CD4-positive, alpha-beta T cell treated with Interleukin-4 for 4 hours (primary cell): ENCODE measurements around the gene ERVH48-1.
"Not testable (repeated sequence)": the region's sequence is repeated elsewhere in the genome, so short reads cannot be mapped to it uniquely, and the experiment has no call there.

ENCODE experiments used
- DNase-seq: peaks from one replicate; pipeline ENCODE4 v3.0.0-alpha.2; 2020

Gene ERVH48-1

DNA sequence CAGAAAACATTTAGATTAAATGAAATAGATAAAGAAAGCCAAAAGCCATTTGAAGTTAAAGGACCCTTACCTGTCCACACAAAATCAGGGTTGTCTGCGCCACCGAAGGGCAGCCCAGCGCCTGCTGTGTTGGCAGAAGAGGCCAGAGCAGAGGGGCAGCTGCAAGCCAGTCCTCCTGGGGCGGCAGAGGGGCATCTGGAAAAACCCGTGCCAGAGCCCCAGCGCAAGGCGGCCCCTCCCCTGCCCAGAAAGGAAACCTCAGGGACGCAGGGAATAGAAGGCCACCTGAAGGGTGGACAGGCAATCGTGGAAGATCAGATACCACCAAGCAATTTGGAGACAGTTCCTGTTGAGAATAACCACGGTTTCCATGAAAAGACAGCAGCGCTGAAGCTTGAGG is 21.6 kb downstream of the ERVH48-1 start:
- DNase-seq, result no peak

GRCh38 chr21:42900446-42900845 is 25.0 kb downstream of the ERVH48-1 start:
- no peak for DNase-seq

- DNase-seq, result peak; percentile 99
These were observed 32.3 kb downstream of the ERVH48-1 start, which contains the start of gene NDUFV3 for GRCh38 chr21:42892931-42893755. NDUFV3 (plus strand) TSS chr21:42893309; CDS start chr21:42893334, 25 bp downstream.

DNA sequence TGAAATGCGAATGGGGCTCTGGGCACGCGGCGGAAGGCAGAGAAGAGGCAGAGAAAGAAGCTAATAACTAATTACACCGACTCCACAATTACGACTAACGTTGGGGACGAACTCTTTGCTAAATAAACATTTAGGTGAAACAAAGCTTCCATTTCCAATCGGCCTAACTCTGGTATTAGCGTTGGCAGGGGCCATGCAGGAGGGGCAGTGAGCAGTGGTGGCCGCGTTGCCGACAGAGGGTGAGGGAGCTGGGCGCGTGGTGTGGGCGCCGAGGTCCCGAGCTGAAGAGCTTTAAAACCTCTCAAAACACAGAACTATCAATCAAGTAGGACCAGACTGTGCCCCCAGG is 32.9 kb downstream of the ERVH48-1 start:
- DNase-seq, result no peak

- no peak for DNase-seq
These were observed 38.1 kb downstream of the ERVH48-1 start for GRCh38 chr21:42887326-42887725.

GRCh38 chr21:42883921-42884320 is 41.5 kb downstream of the ERVH48-1 start:
- DNase-seq, result no peak

- DNase-seq, result no peak
These were observed 45.1 kb downstream of the ERVH48-1 start for GRCh38 chr21:42880352-42880751.

- DNase-seq, result peak; percentile 97
These were observed 46.2 kb downstream of the ERVH48-1 start, which contains the start of gene WDR4 for GRCh38 chr21:42878993-42879787. WDR4 (minus strand) TSS chr21:42879539; CDS start chr21:42879495, 44 bp downstream.

DNA sequence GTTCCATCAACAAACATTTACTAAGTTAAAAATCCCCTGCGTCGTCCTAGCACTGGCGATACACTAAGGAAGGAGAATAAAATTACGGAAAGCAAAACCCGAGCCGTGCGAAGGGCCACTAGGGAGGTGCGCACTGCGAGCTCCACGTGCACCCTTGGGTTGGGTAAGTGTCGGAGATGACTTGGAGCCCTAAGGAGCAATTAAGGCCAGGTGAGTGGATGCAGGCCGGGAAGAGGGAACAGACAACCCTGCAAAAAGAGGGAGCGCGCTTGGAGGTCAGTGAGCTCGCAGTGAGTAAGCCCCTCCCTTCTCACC is 46.8 kb downstream of the ERVH48-1 start:
- DNase-seq, result peak; percentile 1

- not testable (repeated sequence) for DNase-seq
These were observed 49.6 kb downstream of the ERVH48-1 start for GRCh38 chr21:42875811-42876210.

DNA sequence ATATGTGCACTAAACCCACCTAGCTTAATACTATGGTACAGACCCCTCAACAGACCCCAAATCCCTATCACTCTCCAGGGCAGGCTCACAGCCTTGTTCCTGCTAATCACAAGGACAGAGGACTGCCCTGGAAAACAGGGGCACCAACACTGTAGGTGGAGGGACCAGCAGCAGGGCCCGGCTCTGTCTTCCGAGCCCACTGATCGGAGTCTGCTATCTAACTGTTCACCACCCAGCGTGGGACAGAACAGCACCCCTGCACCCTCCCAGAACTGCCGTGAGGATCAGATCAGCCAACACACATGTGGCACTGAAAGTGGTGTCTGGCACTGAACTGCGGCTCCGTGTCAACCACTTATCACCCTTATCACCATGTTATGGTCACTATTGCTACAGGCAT is 52.3 kb downstream of the ERVH48-1 start:
- DNase-seq, result no peak

DNA sequence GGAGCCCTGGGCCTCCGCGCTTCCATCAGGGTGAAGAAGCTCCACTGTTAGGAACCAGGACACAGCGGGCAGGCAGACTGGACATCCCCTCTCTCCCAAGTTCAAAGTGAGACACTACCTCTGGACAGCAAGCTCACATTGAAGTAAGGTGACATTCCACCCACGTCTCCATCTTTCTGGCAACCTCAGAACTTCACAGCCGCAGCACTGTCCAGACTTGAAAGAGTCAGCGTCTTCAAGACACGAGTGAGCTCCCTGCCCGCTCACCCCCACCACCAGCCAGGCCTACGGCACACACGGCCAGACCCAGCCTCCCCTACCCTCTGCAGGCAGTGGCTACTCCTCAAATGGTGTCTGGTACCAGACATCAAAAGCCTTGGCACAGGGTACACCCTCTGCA is 57.2 kb downstream of the ERVH48-1 start:
- no peak for DNase-seq
